Testis (tissue), 3 donors: ENCODE measurements around the gene CDKN3. TPM values are rescaled to one million over a fixed set of nuclear protein-coding genes. Genes with fewer than 3 reads are reported as not detected.
"Not testable (repeated sequence)": the region's sequence is repeated elsewhere in the genome, so short reads cannot be mapped to it uniquely, and the experiment has no call there.

Source experiments
- DNase-seq: peaks from one replicate; pipeline ENCODE4 v3.0.0-alpha.2; 2019
- H3K27ac ChIP-seq, 2 donors: fragments of 200-600 bp; sonication (generic); one replicate each; pipeline ENCODE4 v1.5.1; 2019
- H3K27me3 ChIP-seq: fragments of 200-600 bp; sonication (generic); one replicate; pipeline ENCODE4 v1.5.1; 2019
- H3K36me3 ChIP-seq: fragments of 200-600 bp; sonication (generic); one replicate; pipeline ENCODE4 v1.5.1; 2017; ENCODE audit warnings: low read depth; ENCODE audit errors: missing control alignments
- H3K4me1 ChIP-seq: fragments of 200-600 bp; sonication (generic); one replicate; pipeline ENCODE4 v1.5.1; 2019
- H3K4me3 ChIP-seq, 2 donors: fragments of 200-600 bp; sonication (generic); one replicate each; pipeline ENCODE4 v1.5.1; 2017 to 2019
- H3K9me3 ChIP-seq: fragments of 200-600 bp; sonication (generic); one replicate; pipeline ENCODE4 v1.5.1; 2017
- POLR2A ChIP-seq: fragments of 450-650 bp; IDR thresholded peaks from one replicate; pipeline ENCODE4 v1.6.1; 2017; ENCODE audit warnings: antibody characterized with exemption, mild to moderate bottlenecking, moderate library complexity
- WGBS, 2 donors: methylation state at CpG; one replicate each; pipeline ENCODE4 v1.1.5; 2018; 5-methylcytosine and 5-hydroxymethylcytosine counted together
- intact Hi-C: fragments of 100-400 bp; cut with DNase I; formaldehyde crosslinking; loops from one replicate; pipeline ENCODE4 v1.15.1; 2023; ENCODE audit warnings: low total_unique reads
- polyA plus RNA-seq: library from polyadenylated mRNA; stranded (reverse); fragments of 350-450 nt; fragmentation: Illumina TruSeq; extraction: RNeasy Lipid Tissue Mini Kit (QIAGEN cat#74804); gene quantifications from one replicate; pipeline ENCODE4 v1.2.3, GENCODE V29; 2014; ENCODE audit warnings: low read depth, low replicate concordance; ENCODE audit not compliant: insufficient read depth
- total RNA-seq, 2 donors: library from RNA; depleted of rRNA; stranded (reverse); fragments of >200 nt; gene quantifications; one replicate each; pipeline ENCODE4 v1.2.3, GENCODE V29; 2016
- TF ChIP-seq, protein P1 (sequence below), 3 experiments: fragments of 450-650 bp in 2 of 3; fragments of 200-600 bp in 1 of 3; sonication (generic) in 1 of 3; IDR thresholded peaks; one replicate each; pipeline ENCODE4 v1.5.1; 2016 to 2019; ENCODE audit warnings: antibody characterized with exemption in 3 of 3, mild to moderate bottlenecking in 2 of 3, moderate library complexity in 1 of 3

Gene CDKN3
- total and polyA plus RNA-seq, 3 donors from 2014 or later, result 99.0 to 398 (median 160) TPM

DNA sequence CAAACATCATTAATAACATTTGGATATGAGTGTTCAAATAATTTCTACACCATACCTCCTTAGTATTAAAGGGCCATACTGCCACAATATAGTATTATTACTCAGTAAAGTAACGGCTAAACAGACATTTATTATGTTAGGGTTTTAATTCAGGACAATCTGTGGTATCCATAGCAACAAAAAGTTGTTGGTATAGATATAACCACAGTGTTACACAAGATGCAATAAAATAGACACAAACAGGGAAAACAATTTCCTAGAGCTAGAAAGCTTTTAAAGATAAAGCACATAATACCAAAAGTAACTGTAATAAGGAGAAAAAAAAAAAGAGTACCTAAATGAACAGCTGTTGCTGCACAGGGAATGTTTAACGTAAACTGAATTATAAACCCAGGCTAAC lies 28.3 kb downstream of the CDKN3 start:
- no peak overlapping the region for H3K27ac ChIP-seq
- H3K4me3 ChIP-seq, result no peak overlapping the region
- no peaks in the 10 kb centered on the region for H3K9me3 ChIP-seq
- intact Hi-C loops, result no loop called here
- H3K27me3 ChIP-seq, result no peaks in the 10 kb centered on the region
- no peaks in the 10 kb centered on the region for H3K4me1 ChIP-seq
- H3K36me3 ChIP-seq, result no peaks in the 10 kb centered on the region
- DNase-seq, result no peak
- TF ChIP-seq, protein P1, sequence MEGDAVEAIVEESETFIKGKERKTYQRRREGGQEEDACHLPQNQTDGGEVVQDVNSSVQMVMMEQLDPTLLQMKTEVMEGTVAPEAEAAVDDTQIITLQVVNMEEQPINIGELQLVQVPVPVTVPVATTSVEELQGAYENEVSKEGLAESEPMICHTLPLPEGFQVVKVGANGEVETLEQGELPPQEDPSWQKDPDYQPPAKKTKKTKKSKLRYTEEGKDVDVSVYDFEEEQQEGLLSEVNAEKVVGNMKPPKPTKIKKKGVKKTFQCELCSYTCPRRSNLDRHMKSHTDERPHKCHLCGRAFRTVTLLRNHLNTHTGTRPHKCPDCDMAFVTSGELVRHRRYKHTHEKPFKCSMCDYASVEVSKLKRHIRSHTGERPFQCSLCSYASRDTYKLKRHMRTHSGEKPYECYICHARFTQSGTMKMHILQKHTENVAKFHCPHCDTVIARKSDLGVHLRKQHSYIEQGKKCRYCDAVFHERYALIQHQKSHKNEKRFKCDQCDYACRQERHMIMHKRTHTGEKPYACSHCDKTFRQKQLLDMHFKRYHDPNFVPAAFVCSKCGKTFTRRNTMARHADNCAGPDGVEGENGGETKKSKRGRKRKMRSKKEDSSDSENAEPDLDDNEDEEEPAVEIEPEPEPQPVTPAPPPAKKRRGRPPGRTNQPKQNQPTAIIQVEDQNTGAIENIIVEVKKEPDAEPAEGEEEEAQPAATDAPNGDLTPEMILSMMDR (IDR thresholded peaks at IDR 0.05), result no peak
- TF ChIP-seq POLR2A, result no peak
- WGBS, 2 donors, result 93 to 95% methylated on average over 2 of the region's 2 CpGs

DNA sequence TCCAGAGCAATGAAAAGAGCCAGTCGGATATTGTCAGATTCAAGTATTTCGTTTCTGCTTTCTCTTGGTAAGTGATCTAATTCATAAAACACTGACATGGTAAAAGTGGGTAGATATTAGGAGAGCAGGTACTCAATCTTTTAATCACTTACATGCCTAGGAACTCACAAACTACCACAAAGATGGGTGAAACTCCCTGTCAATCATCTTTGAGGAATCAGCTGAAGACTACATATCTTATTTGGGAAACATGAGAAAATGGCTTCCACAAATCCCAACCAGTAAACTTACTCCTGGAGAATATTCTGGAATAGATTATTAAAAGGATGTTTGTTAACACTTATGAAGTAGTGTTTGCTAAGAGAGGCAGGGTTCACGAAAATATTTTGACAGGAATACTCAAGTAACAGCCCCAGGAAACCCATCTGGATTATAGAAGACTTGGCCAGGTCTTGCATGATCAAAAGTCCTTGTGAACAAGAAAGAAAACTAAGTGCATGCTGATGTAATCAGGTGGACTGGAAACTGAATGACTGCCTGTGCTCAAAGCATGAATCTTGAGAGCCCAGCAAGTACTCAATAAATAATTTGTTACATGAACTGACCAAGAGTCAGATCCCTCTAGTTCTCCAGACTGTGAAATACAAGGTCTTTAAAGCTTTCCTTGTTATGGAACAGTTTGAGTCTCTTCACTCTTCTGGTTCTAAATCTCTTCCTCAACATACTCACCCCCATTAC lies 28.9 kb downstream of the CDKN3 start:
- no peak for DNase-seq
- Histone ChIP-seq H3K4me3 (no peak overlapping the region), H3K36me3 (no peaks in the 10 kb centered on the region), H3K4me1 (no peaks in the 10 kb centered on the region), H3K27me3 (no peaks in the 10 kb centered on the region), H3K9me3 (no peaks in the 10 kb centered on the region), H3K27ac (no peak overlapping the region)
- intact Hi-C loops, result no loop called here
- WGBS, 2 donors, result 90 to 95% methylated on average over 3 of the region's 3 CpGs
- TF ChIP-seq, protein P1 (IDR thresholded peaks at IDR 0.05), result no peak
- TF ChIP-seq POLR2A, result no peak

DNA sequence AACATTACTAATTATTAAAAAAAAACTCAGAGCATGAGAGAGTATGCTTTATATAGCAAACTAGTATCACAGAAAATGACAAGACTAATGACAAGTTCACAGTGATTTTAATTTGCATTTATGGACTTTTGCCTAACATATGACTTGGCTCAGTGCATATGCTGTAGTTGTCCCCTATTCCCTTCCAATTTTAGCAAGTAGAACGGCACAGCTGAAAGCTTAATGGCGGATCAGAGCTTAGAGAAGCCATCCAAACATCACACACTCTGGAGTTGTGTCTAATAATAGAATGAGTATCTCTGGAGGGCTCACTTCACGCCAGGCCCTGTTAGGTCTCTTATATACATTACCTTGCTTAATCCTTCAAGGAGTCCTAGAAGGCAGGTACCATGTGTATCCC lies 31.1 kb downstream of the CDKN3 start:
- Histone ChIP-seq H3K27ac (no peak overlapping the region), H3K4me1 (no peaks in the 10 kb centered on the region), H3K36me3 (no peaks in the 10 kb centered on the region), H3K4me3 (no peak overlapping the region), H3K9me3 (no peaks in the 10 kb centered on the region), H3K27me3 (no peaks in the 10 kb centered on the region)
- 88 to 97% methylated on average over 3 of the region's 3 CpGs for WGBS, 2 donors
- DNase-seq, result no peak
- intact Hi-C loops, result no loop called here
- TF ChIP-seq, protein P1 (IDR thresholded peaks at IDR 0.05), result no peak
- no peak for TF ChIP-seq POLR2A

DNA sequence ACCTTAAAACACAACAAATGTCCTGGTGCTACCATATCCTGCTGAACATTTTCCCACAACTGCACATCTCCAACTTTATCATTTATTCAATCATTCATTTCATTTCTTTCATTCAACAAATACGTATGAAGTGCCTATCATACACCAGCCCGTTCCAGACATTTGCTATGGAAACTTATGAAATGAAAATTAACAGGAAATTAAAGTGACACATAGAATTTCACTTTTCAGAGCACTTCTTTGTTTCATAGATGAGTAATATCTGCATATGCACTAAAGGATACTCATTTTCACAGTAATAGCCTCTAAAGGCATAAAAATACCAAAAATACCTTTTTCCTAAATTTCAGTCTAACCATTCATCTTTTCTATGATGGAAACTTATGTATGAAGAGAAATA lies 31.7 kb downstream of the CDKN3 start:
- intact Hi-C loops, result no loop called here
- TF ChIP-seq, protein P1 (IDR thresholded peaks at IDR 0.05), result no peak
- TF ChIP-seq POLR2A, result no peak
- Histone ChIP-seq H3K27ac (no peak overlapping the region), H3K4me1 (no peaks in the 10 kb centered on the region), H3K9me3 (no peaks in the 10 kb centered on the region), H3K4me3 (no peak overlapping the region), H3K36me3 (no peaks in the 10 kb centered on the region), H3K27me3 (no peaks in the 10 kb centered on the region)
- 86 to 95% methylated on average over 2 of the region's 2 CpGs for WGBS, 2 donors
- DNase-seq, result no peak

DNA sequence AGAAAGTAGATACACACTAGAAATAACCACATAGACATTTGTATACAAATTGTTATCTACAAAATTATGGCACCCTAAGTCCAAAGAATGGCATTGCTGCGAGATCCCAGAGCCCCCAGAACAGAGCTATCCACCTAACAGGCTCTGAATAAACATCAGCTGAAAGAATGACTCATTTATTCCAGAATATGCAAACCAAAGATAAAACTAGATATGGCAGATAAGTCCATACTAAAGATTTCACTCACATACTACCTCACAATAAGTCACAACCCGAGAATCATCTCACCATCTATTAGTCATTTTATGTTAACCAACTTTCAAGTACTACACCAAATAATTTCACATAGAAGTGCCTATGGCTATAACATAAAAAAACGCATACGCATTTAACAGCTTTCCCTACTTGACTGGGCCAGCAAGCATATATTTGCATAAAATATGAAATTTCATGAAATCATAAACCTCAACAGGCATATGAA lies 38.7 kb downstream of the CDKN3 start:
- no peak overlapping the region for H3K4me3 ChIP-seq
- peaks cover 14% of the 10 kb centered on the region for H3K4me1 ChIP-seq
- intact Hi-C loops, result no loop called here
- no peak for DNase-seq
- no peak for TF ChIP-seq POLR2A
- TF ChIP-seq, protein P1 (IDR thresholded peaks at IDR 0.05), result no peak
- H3K36me3 ChIP-seq, result no peaks in the 10 kb centered on the region
- no peak overlapping the region for H3K27ac ChIP-seq
- H3K27me3 ChIP-seq, result no peaks in the 10 kb centered on the region
- 79 to 86% methylated on average over 4 of the region's 4 CpGs for WGBS, 2 donors
- H3K9me3 ChIP-seq, result no peaks in the 10 kb centered on the region

DNA sequence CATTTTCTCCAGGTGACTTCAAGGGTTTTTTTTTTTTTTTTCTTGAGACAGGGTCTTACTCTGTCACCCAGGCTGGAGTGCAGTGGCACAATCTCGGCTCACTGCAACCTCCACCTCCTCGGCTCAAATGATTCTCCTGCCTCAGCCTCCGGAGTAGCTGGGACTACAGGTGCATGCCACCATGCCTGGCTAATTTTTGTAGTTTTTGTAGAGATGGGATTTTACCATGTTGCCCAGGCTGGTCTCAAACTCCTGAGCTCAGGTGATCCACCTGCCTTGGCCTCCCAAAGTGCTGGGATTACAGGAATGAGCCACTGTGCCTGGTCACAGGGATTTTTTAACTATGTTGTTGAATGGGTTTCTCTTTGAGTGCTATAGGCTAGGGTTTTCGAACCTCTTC lies 41.1 kb downstream of the CDKN3 start:
- H3K9me3 ChIP-seq, H3K36me3 ChIP-seq, intact Hi-C loops, H3K27ac ChIP-seq, DNase-seq, H3K27me3 ChIP-seq, H3K4me3 ChIP-seq: not testable (repeated sequence)
- peaks cover 14% of the 10 kb centered on the region for H3K4me1 ChIP-seq
- WGBS, 2 donors, result 81 to 86% methylated on average over 4 of the region's 4 CpGs
